K562 (cell line): ENCODE measurements around the gene PRKCE. TPM values are rescaled to one million over a fixed set of nuclear protein-coding genes. Genes with fewer than 3 reads are reported as not detected.

Experiments used
- ATAC-seq: fragments of 200-7000 bp; cut with Tn5 transposase; 3 replicates; pipeline ENCODE4 v1.9.1; 2020; ENCODE audit warnings: moderate library complexity
- BruUV-seq: library from RNA; stranded (reverse); fragments of 400-500 nt; replicated peaks from 2 replicates; lab custom pipeline; 2021; lab: Mats Ljungman, UMichigan
- CTCF ChIA-PET: fragments of 300-600 bp; formaldehyde crosslinking; extraction: SDS; loops from one replicate; lab custom pipeline; 2021; ENCODE audit warnings: low intra/inter-chr PET ratio; lab: Yijun Ruan, JAX
- POLR2A ChIA-PET: fragments of 300-600, 350-650 bp; sonication (Branson Sonifier 250); formaldehyde crosslinking; extraction: SDS; loops from one replicate; lab custom pipeline; 2021; ENCODE audit warnings: antibody characterized with exemption, inconsistent platforms; lab: Yijun Ruan, JAX
- DNase-seq, 4 experiments: peaks; one replicate each; pipeline versions ENCODE4 v3.0.0 to v3.0.0-alpha.2; 2011 to 2018; ENCODE audit warnings: low spot score in 3 of 4, mixed read lengths in 3 of 4; ENCODE audit errors: extremely low read depth in 1 of 4
- FAIRE-seq: peaks from 2 replicates; lab custom pipeline; 2011; peaks lifted over from hg19 to GRCh38; lab: Jason Lieb, UNC
- H2AFZ ChIP-seq: 2 replicates; pipeline ENCODE4 v1.6.0; 2011; ENCODE audit warnings: low read depth, low read length, control low read depth, inconsistent platforms
- H3K27ac ChIP-seq: fragments of 200-600 bp; 3 replicates; pipeline ENCODE4 v1.8.0; 2011; ENCODE audit warnings: low read depth, mild to moderate bottlenecking, control low read depth, inconsistent platforms, low read length, moderate library complexity, mixed read lengths; ENCODE audit errors: extremely low read depth
- H3K27me3 ChIP-seq, 2 experiments: fragments of 300-600 bp in 1 of 2; 2 replicates in 1 of 2; 3 replicates in 1 of 2; pipeline versions ENCODE4 v1.6.0 to v1.8.0; 2011; ENCODE audit warnings: inconsistent platforms in 2 of 2, low read length in 2 of 2, mild to moderate bottlenecking in 1 of 2, mixed read lengths in 1 of 2, moderate library complexity in 1 of 2; ENCODE audit not compliant: control insufficient read depth in 2 of 2, insufficient read depth in 2 of 2
- H3K36me3 ChIP-seq: fragments of 300-600 bp; 3 replicates; pipeline ENCODE4 v1.8.0; 2011; ENCODE audit warnings: mild to moderate bottlenecking, low read length, inconsistent platforms; ENCODE audit not compliant: control insufficient read depth, insufficient read depth
- H3K4me1 ChIP-seq, 2 experiments: fragments of 200-600 bp in 1 of 2; replicated peaks in 1 of 2; 2 replicates in 1 of 2; 3 replicates in 1 of 2; pipeline versions ENCODE4 v1.5.1 to v1.8.0; 2011; ENCODE audit warnings: inconsistent platforms in 2 of 2, low read length in 2 of 2, mild to moderate bottlenecking in 1 of 2, mixed read lengths in 1 of 2, moderate library complexity in 1 of 2; ENCODE audit not compliant: control insufficient read depth in 2 of 2, insufficient read depth in 2 of 2
- H3K4me2 ChIP-seq: 2 replicates; pipeline ENCODE4 v1.6.1; 2011; ENCODE audit warnings: low read length, control low read depth, inconsistent platforms, mixed read lengths; ENCODE audit not compliant: insufficient read depth
- H3K4me3 ChIP-seq: fragments of 200-600 bp; sonication (generic), shearing (Covaris generic); 2 replicates; pipeline ENCODE4 v1.5.1; 2016; ENCODE audit warnings: control low read depth, inconsistent platforms
- H3K79me2 ChIP-seq: fragments of 200-600 bp; 3 replicates; pipeline ENCODE4 v1.8.0; 2011; ENCODE audit warnings: low read length, inconsistent platforms; ENCODE audit not compliant: control insufficient read depth, insufficient read depth
- H3K9ac ChIP-seq, 2 experiments: 2 replicates each; pipeline versions ENCODE4 v1.6.0 to v1.6.1; 2011; ENCODE audit warnings: low read depth in 2 of 2, low read length in 2 of 2, control low read depth in 1 of 2, inconsistent platforms in 1 of 2, mild to moderate bottlenecking in 1 of 2, mixed read lengths in 1 of 2; ENCODE audit not compliant: insufficient read depth in 1 of 2
- H3K9me1 ChIP-seq: one replicate; pipeline ENCODE4 v1.6.0; 2011; ENCODE audit warnings: inconsistent platforms, mild to moderate bottlenecking, low read length, moderate library complexity; ENCODE audit not compliant: control insufficient read depth, insufficient read depth
- H3K9me3 ChIP-seq: replicated peaks from 2 replicates; pipeline ENCODE4 v1.5.1; 2011; ENCODE audit warnings: low read depth, low read length, inconsistent platforms; ENCODE audit not compliant: control insufficient read depth, insufficient read depth
- H4K20me1 ChIP-seq: replicated peaks from 2 replicates; pipeline ENCODE4 v1.6.1; 2011; ENCODE audit warnings: low read length, inconsistent platforms, mixed read lengths; ENCODE audit not compliant: control insufficient read depth, insufficient read depth
- BMI1 ChIP-seq: fragments of 150-350 bp; IDR thresholded peaks from 2 replicates; pipeline ENCODE4 v1.6.1; 2014; ENCODE audit warnings: low read length
- CEBPB ChIP-seq: fragments of 450-650 bp; IDR thresholded peaks from 2 replicates; pipeline ENCODE4 v1.6.1; 2016; ENCODE audit warnings: missing genetic modification characterization, missing compliant biosample characterization
- ETV6 ChIP-seq, 3 experiments: fragments of 150-350 bp in 1 of 3; sonication (generic) in 1 of 3; formaldehyde crosslinking in 1 of 3; IDR thresholded peaks; 2 replicates each; pipeline versions ENCODE4 v1.6.1 to v1.8.0; 2014 to 2022; ENCODE audit warnings: borderline replicate concordance in 2 of 3, low read depth in 2 of 3, antibody characterized with exemption in 1 of 3, low read length in 1 of 3, mild to moderate bottlenecking in 1 of 3, missing genetic modification reagents in 1 of 3
- FOXJ3 ChIP-seq: sonication (generic); formaldehyde crosslinking; IDR thresholded peaks from 2 replicates; pipeline ENCODE4 v1.4.0; 2020; ENCODE audit warnings: mild to moderate bottlenecking, missing genetic modification reagents
- FOXP1 ChIP-seq: sonication (generic); formaldehyde crosslinking; IDR thresholded peaks from 2 replicates; pipeline ENCODE4 v1.8.0; 2022; ENCODE audit warnings: mild to moderate bottlenecking, missing genetic modification reagents
- POLR2AphosphoS2 ChIP-seq: IDR thresholded peaks from 2 replicates; pipeline ENCODE4 v1.6.1; 2012; ENCODE audit warnings: low read length, improper control_type of control experiment
- SOX6 ChIP-seq: fragments of 450-650 bp; IDR thresholded peaks from 2 replicates; pipeline ENCODE4 v1.6.1; 2014; ENCODE audit warnings: mild to moderate bottlenecking
- SPI1 ChIP-seq: IDR thresholded peaks from 2 replicates; pipeline ENCODE4 v1.6.1; 2011; ENCODE audit warnings: low read depth, low read length, control low read depth, borderline replicate concordance
- ZNF146 ChIP-seq: IDR thresholded peaks from one replicate; pipeline ENCODE4 v1.6.1; 2018; ENCODE audit warnings: missing compliant biosample characterization; ENCODE audit not compliant: unreplicated experiment
- ZNF24 ChIP-seq: fragments of 450-650 bp; IDR thresholded peaks from 2 replicates; pipeline ENCODE4 v1.6.1; 2016
- WGBS: fragments of 100-300 bp; shearing (Covaris generic); methylation state at CpG from one replicate; pipeline ENCODE4 v1.1.6; 2016; ENCODE audit warnings: low coverage, mixed read lengths; ENCODE audit not compliant: insufficient coverage; ENCODE audit errors: missing lambda C conversion rate; 5-methylcytosine and 5-hydroxymethylcytosine counted together
- in situ Hi-C: fragments of 300-500 bp; cut with MboI; formaldehyde crosslinking; loops from 4 replicates; pipeline ENCODE4 v1.15.0; 2018; ENCODE audit warnings: inconsistent platforms, mixed read lengths
- intact Hi-C: fragments of 100-400 bp; cut with micrococcal nuclease; formaldehyde crosslinking; loops from 2 replicates; pipeline ENCODE4 v1.14.2; 2022
- polyA plus RNA-seq, 8 experiments: library from polyadenylated mRNA; depleted of rRNA in 4 of 8; stranded (reverse) in 5 of 8; unstranded in 3 of 8; fragments of >200 nt; fragmentation: Nextera tagmentation in 2 of 8; fragmentation: Illumina TruSeq in 1 of 8; extraction: Ambion mirVana in 2 of 8; extraction: Trizol in 1 of 8; gene quantifications; 2 replicates each; pipeline versions ENCODE4 v1.2.1 to v1.2.3, GENCODE V29; 2011 to 2014; ENCODE audit warnings: inconsistent platforms in 1 of 8, missing spikeins in 1 of 8
- total RNA-seq, 7 experiments: library from RNA; depleted of rRNA in 6 of 7; stranded (reverse); fragments of >200 nt in 6 of 7; fragmentation: Illumina TruSeq in 2 of 7; extraction: Trizol in 2 of 7; gene quantifications; 2 replicates each; pipeline versions ENCODE4 v1.2.1 to v1.2.3, GENCODE V29; 2011 to 2021; ENCODE audit warnings: low replicate concordance in 1 of 7
- TF ChIP-seq, protein P1 (sequence below): fragments of 450-650 bp; IDR thresholded peaks from 2 replicates; pipeline ENCODE4 v1.6.1; 2016; ENCODE audit warnings: low read depth

The PRKCE gene
- total and polyA plus RNA-seq, 9 of the 15 experiments (the other 6 are each of a cell fraction or from before 2014, with no cell fraction given) = 0.06 to 1.0 (median 0.22) TPM; not detected in 1

DNA sequence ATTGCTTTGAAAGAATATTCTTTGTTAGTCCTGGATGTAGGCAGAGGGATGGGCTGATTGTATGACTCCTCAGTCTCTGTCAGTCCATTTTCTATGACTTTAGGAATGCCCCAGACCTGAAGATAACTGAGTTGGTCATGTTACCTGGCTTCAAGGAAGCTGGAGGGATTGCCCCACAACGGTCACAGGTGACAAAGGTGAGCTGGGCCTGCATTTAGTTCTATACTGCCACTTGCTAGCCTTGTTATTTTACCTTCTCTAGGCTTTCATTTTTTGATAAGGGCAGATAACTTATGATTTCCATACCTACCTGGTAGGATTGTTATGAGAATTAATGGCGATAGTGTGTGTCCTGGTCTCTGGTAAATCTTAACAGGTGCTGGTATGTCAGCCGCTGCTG, 260.1 kb downstream of the PRKCE start:
- FAIRE-seq = no peak
- H3K36me3 ChIP-seq = no peaks in the 10 kb centered on the region
- no peak overlapping the region for H3K4me3 ChIP-seq
- no peaks in the 10 kb centered on the region for H3K4me1 ChIP-seq
- H3K27me3 ChIP-seq = peaks cover 8 to 37% of the 10 kb centered on the region in 2 experiments; a peak in 4 of 5 replicates
- in situ Hi-C loops (no loop called here), intact Hi-C loops (no loop called here)
- H3K9me3 ChIP-seq = no peaks in the 10 kb centered on the region
- 0 out of 2 replicates have a peak, but pooled peaks cover 3% of the 10 kb centered on the region for H4K20me1 ChIP-seq
- H3K9ac ChIP-seq = no peak overlapping the region
- no peak for DNase-seq
- H3K79me2 ChIP-seq = no peaks in the 10 kb centered on the region
- BruUV-seq = no TSS peak
- CTCF ChIA-PET = no interaction called here
- TF ChIP-seq FOXP1 (no peak), SPI1 (no peak), BMI1 (no peak), POLR2AphosphoS2 (no peak), CEBPB (tag) (no peak), ETV6 (IDR thresholded peaks at IDR 0.05; ENCODE audit: borderline replicate concordance in 1 of 2, low read depth in 2 of 2, low read length in 1 of 2) (no peak), ETV6 (CRISPR knock-in tag; IDR thresholded peaks at IDR 0.05; ENCODE audit: borderline replicate concordance) (no peak), SOX6 (no peak), ZNF24 (no peak), ZNF146 (no peak), FOXJ3 (CRISPR knock-in tag) (no peak)
- TF ChIP-seq, protein P1, sequence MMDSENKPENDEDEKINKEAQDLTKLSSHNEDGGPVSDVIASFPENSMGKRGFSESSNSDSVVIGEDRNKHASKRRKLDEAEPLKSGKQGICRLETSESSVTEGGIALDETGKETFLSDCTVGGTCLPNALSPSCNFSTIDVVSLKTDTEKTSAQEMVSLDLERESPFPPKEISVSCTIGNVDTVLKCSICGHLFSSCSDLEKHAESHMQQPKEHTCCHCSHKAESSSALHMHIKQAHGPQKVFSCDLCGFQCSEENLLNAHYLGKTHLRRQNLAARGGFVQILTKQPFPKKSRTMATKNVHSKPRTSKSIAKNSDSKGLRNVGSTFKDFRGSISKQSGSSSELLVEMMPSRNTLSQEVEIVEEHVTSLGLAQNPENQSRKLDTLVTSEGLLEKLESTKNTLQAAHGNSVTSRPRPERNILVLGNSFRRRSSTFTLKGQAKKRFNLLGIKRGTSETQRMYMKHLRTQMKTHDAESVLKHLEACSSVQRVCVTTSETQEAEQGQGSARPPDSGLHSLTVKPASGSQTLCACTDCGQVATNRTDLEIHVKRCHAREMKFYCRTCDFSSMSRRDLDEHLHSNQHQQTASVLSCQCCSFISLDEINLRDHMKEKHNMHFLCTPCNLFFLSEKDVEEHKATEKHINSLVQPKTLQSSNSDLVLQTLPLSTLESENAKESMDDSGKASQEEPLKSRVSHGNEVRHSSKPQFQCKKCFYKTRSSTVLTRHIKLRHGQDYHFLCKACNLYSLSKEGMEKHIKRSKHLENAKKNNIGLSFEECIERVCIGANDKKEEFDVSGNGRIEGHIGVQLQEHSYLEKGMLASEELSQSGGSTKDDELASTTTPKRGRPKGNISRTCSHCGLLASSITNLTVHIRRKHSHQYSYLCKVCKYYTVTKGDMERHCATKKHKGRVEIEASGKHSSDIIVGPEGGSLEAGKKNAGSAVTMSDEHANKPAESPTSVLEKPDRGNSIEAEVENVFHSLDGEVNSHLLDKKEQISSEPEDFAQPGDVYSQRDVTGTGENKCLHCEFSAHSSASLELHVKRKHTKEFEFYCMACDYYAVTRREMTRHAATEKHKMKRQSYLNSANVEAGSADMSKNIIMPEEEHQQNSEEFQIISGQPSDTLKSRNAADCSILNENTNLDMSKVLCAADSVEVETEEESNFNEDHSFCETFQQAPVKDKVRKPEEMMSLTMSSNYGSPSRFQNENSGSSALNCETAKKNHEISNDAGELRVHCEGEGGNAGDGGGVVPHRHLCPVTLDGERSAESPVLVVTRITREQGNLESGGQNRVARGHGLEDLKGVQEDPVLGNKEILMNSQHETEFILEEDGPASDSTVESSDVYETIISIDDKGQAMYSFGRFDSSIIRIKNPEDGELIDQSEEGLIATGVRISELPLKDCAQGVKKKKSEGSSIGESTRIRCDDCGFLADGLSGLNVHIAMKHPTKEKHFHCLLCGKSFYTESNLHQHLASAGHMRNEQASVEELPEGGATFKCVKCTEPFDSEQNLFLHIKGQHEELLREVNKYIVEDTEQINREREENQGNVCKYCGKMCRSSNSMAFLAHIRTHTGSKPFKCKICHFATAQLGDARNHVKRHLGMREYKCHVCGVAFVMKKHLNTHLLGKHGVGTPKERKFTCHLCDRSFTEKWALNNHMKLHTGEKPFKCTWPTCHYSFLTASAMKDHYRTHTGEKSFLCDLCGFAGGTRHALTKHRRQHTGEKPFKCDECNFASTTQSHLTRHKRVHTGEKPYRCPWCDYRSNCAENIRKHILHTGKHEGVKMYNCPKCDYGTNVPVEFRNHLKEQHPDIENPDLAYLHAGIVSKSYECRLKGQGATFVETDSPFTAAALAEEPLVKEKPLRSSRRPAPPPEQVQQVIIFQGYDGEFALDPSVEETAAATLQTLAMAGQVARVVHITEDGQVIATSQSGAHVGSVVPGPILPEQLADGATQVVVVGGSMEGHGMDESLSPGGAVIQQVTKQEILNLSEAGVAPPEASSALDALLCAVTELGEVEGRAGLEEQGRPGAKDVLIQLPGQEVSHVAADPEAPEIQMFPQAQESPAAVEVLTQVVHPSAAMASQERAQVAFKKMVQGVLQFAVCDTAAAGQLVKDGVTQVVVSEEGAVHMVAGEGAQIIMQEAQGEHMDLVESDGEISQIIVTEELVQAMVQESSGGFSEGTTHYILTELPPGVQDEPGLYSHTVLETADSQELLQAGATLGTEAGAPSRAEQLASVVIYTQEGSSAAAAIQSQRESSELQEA = no peak
- H2AFZ ChIP-seq = no peak overlapping the region
- ATAC-seq = no peak
- no peaks in the 10 kb centered on the region for H3K9me1 ChIP-seq
- no peak overlapping the region for H3K4me2 ChIP-seq
- 3% methylated on average over 3 of the region's 3 CpGs for WGBS
- POLR2A ChIA-PET = interaction anchor here (0.7 kb wide), 1 partner anchor 17 kb away, joined by 3 read pairs; no protein-coding TSS in a partner anchor
- H3K27ac ChIP-seq = no peak overlapping the region
